Spleen (tissue), 7 donors: Measurements from ENCODE around the gene GOLT1A.

Experiments used
- POLR2A ChIP-seq, 3 donors: fragments of 450-650 bp; IDR thresholded peaks; one replicate each; pipeline ENCODE4 v1.5.1; 2017; ENCODE audit warnings: antibody characterized with exemption in 3 of 3, mild to moderate bottlenecking in 1 of 3
- TF ChIP-seq, protein P1 (sequence below), 11 experiments: fragments of 200-600 bp in 7 of 11; fragments of 450-650 bp in 4 of 11; sonication (generic) in 4 of 11; IDR thresholded peaks in 8 of 11; conservative IDR thresholded peaks in 3 of 11; 1 replicate in 7 of 11; 2 replicates in 4 of 11; pipeline versions ENCODE4 v1.4.0 to v1.8.0; 2016 to 2021; ENCODE audit warnings: antibody characterized with exemption in 11 of 11, inconsistent platforms in 4 of 11, mild to moderate bottlenecking in 1 of 11
- donor health status: DM: no; HTN: no; CAD: no; lungs with moderate emphysema.
- donor health status: DM: no; HTN: no; CAD: no.
- donor health status: DM: no; HTN: no; CAD: no.

DNA sequence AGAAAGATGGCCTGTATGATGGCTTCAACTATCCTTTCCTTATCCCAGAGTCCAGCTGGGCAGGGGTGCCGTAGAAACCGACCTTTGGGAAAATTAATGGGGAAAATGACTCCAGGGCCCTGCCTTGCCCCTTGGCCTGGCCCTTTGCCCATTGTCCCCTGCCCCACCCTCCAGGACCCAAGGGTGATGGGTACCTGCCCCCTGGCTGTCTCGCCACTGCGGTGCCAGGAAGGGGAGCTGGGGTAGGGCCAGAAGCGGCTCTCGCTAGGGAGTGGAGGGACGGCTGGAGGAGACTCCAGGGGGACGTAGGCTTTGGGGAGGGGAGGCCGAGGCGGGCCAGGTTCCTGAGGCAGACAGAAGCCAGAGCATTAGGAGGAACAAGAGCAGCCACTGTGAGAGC, 29.1 kb upstream of the GOLT1A start:
- TF ChIP-seq, protein P1, sequence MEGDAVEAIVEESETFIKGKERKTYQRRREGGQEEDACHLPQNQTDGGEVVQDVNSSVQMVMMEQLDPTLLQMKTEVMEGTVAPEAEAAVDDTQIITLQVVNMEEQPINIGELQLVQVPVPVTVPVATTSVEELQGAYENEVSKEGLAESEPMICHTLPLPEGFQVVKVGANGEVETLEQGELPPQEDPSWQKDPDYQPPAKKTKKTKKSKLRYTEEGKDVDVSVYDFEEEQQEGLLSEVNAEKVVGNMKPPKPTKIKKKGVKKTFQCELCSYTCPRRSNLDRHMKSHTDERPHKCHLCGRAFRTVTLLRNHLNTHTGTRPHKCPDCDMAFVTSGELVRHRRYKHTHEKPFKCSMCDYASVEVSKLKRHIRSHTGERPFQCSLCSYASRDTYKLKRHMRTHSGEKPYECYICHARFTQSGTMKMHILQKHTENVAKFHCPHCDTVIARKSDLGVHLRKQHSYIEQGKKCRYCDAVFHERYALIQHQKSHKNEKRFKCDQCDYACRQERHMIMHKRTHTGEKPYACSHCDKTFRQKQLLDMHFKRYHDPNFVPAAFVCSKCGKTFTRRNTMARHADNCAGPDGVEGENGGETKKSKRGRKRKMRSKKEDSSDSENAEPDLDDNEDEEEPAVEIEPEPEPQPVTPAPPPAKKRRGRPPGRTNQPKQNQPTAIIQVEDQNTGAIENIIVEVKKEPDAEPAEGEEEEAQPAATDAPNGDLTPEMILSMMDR (IDR thresholded peaks at IDR 0.05 in 8 of 11, conservative IDR thresholded peaks at IDR 0.05 in 3 of 11): no peak
- no peak for TF ChIP-seq POLR2A (IDR thresholded peaks at IDR 0.05)
